GM12873 (cell line): ENCODE data around the gene DCTPP1.

Source experiments
- CTCF ChIP-seq: IDR thresholded peaks from 2 replicates; pipeline ENCODE4 v1.5.1; 2012; ENCODE audit warnings: low read depth, mild to moderate bottlenecking, moderate library complexity, low read length, control low read depth; ENCODE audit not compliant: insufficient read depth; ENCODE audit errors: missing control alignments

DCTPP1 gene

GRCh38 chr16:30414159-30414558, 15.7 kb downstream of the DCTPP1 start:
- no peak for TF ChIP-seq CTCF

DNA sequence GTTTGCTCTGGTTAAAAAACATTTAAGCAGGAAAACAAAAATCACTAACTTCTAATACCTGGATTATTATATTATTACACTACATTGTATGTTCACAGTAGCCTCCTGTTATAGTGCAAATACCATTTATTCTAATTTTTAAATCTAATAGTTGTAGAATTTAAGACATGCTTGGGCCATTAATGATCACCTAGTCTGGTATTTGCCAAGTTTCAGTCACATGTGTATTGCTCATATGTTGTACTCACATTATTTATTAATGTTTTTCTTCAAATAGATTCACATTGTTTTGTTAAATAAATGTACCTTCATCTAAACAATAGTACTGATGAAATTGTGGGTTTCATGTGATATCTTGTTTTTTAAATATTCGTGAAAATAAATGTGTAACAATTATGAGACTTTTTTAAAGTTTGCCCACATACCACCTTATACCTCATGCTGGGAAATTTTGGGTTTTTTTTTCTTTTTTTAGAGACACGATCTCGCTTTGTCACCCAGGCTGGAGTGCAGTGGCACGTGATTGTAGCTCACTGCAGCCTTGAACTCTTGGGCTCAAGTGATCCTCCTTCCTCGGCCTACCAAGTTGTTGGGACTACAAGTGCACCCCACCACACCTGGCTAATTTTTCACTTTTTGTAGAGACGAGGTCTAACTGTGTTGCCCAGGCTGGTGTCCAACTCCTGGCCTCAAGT, 16.6 kb downstream of the DCTPP1 start:
- TF ChIP-seq CTCF = no peak

DNA sequence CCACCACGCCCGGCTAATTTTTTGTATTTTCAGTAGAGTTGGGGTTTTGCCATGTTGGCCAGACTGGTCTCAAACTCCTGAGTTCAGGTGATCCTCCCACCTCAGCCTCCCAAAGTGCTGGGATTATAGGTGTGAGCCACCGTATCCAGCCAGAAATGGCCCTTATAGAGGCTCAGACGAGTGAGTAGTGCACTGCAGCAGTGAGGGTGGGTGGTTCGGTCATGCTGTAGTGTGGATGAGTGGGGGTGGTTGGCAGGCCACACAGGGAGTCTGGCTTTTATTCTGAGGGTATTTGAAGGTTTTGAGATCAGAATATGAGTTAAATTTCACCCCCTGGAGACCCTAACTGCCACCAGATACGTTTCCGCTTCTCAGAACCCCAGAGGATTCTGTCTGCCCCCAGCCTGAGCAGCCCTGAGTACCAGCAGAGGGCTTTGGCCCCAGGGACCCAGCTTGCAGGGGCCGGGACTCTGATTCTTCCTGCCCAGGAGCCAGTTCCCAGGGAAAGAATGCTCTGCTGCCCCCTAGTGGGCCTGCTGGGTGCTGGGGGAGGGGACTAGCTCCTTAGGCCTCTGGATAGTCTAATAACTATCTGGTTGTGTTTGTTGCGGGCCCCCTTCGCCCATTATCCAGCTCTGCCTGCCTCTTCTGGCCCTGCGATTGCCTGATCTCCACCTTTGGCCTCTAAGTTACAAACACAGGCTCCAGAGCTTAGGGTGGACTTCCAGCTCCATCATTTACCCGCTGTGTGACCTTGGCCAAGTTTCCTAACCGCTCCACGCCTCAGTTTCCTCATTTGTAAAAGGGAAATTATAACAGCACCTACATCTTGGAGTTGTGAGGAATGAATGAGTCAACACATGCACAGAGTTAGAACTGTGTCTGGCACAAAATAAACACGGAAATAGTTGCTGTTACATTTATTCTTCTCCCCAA, 20.4 kb downstream of the DCTPP1 start:
- peak; percentile 96 for TF ChIP-seq CTCF

DNA sequence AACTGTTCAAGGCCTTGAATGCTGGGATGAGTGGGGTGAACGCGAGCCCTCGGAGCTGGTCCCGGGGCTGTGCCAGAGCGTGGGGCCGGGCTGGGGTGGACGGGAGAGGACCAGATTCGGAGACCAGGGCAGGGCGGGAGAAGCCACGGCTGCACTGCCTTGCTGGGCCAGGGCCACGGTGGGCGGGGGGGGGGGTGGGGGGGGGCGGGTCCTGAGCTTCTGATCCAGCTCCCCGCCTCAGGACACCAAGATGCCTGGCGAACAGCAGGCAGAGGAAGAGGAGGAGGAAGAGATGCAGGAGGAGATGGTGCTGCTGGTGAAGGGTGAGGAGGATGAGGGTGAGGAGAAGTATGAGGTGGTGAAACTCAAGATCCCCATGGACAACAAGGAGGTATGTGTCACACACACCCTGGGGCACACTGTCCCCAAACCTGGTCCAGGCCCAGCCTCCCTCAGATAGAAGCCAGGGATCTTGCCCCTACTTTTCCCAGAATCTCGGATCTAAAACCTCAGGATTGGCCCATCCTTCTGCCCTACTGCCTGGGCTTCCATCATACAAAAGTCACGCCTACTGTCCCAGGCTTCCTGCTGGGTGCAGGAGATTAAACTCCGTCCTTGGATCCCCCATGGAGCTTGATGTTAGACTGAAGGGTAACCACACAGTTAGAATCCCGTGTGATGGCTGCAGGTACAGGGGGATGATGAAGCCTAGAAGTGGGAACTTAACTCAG, 21.9 kb downstream of the DCTPP1 start:
- TF ChIP-seq CTCF = no peak

GRCh38 chr16:30407102-30407803, 22.6 kb downstream of the DCTPP1 start, which contains the start of gene ZNF771:
TSS of gene ZNF771 (plus strand) at chr16:30407606. CDS start at chr16:30408054, 448 bp downstream.
- peak; percentile 13 for TF ChIP-seq CTCF

GRCh38 chr16:30406795-30407101, 23.1 kb downstream of the DCTPP1 start:
- TF ChIP-seq CTCF = no peak
